Posterior cingulate gyrus (tissue), 11 donors: ENCODE measurements around the gene CASP3.
"Not testable (repeated sequence)": the region's sequence is repeated elsewhere in the genome, so short reads cannot be mapped to it uniquely, and the experiment has no call there.

Experiments
- DNase-seq, 10 donors: peaks; one replicate each; pipeline versions ENCODE4 v3.0.0 to v3.0.0-alpha.2; 2020 to 2021; ENCODE audit warnings: mixed read lengths in 3 of 10
- intact Hi-C: fragments of 100-400 bp; cut with DNase I; formaldehyde crosslinking; loops from one replicate; pipeline ENCODE4 v1.15.1; 2023

The CASP3 gene

DNA sequence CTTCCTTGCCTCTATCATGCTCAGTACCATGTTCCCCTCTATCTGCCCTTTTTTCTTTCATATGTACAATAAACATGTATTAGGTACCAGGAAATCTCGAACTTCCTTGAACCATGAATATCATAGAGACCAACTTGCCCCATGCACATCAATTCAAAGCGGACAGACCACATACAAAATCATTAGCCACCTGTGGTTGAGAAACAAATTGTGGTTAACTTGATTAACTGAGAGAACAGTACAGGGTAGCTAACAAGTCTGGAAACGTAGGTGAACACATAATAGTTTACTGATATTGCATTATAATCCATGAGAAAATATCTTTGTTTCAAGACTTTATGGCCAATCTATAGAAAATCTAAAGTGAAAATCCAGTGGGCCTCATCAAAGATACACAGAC is 8.2 kb downstream of the CASP3 start:
- DNase-seq = no peak
- intact Hi-C loops = no loop called here

DNA sequence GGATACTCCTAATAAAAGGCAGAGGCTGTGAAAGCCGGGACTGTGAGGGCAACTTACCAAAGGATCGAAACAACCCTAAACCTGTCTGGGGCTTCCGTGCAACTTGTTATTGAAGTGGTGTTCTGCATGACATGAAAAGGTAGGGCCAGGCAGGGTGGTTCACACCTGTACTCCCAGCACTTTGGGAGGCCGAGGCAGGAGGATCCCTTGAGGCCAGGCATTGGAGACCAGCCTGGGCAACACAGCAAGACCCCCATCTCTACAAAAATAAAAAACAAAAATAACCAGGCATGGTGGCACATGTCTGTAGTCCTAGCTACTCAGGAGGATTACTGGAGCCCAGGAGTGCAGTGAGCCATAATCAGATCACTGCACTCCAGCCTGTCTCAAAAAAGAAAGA is 12.3 kb downstream of the CASP3 start:
- no peak for DNase-seq
- intact Hi-C loops = no loop called here

DNA sequence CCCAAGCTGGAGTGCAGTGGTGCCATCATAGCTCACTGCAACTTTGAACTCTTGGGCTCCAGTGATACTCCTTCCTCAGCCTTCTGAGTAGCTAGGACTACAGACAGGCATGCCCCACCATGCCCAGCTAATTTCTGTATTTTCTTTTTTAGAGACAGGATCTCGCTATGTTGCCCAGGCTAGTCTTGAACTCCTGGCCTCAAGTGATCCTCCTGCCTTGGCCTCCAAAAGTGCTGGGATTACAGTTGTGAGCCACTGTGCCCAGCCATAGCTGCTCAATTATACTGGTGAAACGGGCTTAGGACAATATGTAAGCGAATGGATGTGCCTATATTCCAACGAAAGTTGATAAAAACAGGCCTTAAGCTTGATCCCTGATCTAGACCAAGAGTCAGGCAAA is 13.1 kb downstream of the CASP3 start:
- DNase-seq = no peak
- intact Hi-C loops = no loop called here

DNA sequence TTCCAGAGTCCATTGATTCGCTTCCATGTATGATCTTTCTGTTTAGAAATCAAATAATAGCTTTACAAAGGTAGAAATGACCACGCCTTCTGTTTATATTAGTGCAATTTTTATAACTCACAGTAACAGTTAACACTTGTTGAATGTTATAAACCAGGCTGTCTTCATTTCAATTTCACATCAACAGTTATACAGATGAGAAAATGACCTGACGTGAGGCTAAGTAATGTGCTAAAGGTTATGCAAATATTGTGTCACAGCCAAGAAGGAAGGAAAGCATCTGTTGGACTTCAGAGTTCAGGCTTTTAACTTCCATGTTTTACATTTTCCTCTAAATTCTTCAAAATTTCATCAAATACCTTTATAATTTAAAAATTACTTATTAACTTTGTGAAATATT is 13.9 kb downstream of the CASP3 start:
- DNase-seq = no peak
- intact Hi-C loops = no loop called here

DNA sequence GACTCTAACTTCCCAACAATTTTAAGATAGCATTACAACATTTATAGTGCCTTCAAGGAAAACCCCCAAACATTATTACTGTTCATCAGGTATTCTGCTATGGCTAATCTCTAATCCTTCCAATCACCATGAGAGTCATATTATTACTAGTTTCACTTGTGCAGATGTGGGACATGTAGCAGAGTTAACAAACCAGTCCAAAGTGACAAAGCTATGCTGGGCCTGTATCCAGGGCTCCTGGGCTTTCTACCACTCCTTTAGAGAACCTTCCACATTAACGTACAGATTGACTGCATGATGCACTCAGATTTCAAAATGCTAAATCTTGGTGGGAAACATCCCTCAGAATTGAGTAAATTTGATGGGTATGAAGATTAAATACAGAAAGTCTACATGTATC is 16.4 kb downstream of the CASP3 start:
- intact Hi-C loops = no loop called here
- no peak for DNase-seq

DNA sequence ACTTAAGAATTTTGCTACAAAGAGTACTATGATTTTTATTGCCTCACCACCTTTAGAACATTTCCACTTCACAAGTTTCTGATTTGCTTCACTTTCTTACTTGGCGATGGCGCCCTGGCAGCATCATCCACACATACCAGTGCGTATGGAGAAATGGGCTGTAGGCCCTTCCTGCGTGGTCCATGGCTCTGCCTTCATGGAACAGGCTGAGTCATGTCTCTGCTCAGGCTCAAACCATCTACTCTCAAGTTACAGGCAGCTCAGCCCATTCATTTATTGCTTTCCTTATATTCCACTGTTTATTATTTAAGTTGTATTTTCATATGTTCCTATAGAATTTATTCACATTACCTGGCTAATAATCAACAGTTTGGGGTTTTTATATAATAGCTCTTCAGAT is 21.1 kb downstream of the CASP3 start:
- intact Hi-C loops = no loop called here
- no peak for DNase-seq

DNA sequence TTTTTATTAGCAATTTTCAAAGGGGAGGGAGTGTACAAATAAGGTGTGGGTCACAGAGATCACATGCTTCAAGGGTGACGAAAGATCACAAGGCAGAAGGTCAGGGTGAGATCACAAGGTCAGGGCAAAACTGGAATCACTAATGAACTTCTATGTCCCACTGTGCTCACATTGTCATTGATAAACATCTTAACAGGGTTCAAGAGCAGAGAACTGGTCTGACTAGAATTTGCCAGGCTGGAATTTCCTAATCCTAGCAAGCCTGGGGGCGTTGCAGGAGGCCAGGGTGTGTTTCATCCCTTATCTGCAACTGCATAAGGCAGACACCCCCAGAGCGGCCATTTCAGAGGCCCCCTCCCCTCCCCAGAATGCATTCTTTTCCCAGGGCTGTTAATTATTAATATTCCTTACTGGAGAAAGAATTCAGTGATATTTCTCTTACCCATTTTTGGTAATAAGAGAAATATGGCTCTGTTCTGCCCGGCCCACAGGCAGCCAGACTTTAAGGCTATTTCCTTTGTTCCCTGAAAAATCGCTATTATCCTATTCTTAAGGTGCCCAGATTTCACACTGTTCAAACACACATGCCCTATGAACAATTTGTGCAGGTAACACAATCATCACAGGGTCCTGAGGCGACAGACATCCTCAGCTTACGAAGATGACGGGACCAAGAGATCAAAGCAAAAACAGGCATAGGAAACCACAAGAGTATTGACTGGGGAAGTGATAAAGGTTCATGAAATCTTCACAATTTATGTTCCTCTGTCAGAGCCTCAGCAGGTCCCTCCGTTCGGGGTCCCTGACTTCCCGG is 23.3 kb downstream of the CASP3 start:
- DNase-seq, intact Hi-C loops: not testable (repeated sequence)

DNA sequence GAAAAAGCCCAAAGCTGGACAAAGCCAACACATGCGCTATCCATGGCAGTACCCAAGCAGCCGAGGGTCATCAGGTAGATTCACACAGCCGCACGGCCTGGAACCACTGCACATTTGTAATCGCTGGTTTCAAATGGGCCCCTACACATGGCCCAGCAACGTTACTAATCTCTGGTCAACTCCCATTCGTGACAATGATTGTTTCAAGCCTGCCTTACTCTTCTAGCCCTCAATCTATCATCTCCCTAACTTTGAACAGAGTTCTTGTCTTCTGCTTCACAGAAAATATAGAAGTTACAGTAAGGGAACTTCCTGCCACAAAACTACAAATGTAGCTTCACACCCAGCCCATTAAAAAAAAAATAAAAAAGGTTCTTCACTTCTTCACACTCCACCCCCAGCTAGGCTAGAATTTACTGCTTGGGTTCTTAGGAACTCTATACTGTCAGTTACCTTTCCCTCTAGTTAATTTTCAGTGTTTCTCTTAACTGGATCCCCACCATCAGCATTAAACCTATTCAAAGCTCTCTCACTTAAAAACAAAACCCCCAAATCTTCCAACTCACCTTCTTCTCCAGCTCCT is 24.2 kb downstream of the CASP3 start:
- intact Hi-C loops = no loop called here
- DNase-seq = no peak

DNA sequence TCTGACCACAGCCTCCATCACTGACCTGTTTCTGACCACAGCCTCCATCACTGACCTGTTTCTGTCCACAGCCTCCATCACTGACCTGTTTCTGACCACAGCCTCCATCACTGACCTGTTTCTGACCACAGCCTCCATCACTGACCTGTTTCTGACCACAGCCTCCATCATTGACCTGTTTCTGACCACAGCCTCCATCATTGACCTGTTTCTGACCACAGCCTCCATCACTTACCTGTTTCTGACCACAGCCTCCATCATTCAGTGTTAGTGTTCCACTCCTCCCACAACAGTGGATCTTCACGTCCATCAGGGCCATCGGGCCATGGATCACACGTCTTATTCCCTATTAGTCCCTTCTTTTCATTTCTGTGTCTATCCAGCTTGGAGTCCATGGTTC is 24.7 kb downstream of the CASP3 start:
- DNase-seq, intact Hi-C loops: not testable (repeated sequence)

DNA sequence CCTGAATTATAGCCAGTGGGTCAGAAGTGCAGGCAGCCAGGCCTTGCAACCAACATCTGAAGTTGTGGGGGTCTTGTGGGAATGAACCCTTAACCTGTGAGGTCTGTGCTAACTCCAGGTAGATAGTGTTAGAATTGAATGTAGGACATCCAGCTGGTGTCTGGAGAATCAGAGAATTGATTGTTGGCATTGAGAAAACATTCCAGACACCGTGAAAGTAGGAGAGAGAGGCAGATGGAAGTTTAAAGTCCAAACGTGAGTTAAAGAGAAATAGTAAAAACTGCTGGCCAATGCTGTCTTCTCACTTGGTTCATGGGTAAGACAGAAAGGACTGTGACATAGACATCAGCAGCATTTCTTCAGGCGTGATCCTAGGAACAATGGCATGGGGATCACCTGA is 27.7 kb downstream of the CASP3 start:
- no peak for DNase-seq
- intact Hi-C loops = no loop called here

DNA sequence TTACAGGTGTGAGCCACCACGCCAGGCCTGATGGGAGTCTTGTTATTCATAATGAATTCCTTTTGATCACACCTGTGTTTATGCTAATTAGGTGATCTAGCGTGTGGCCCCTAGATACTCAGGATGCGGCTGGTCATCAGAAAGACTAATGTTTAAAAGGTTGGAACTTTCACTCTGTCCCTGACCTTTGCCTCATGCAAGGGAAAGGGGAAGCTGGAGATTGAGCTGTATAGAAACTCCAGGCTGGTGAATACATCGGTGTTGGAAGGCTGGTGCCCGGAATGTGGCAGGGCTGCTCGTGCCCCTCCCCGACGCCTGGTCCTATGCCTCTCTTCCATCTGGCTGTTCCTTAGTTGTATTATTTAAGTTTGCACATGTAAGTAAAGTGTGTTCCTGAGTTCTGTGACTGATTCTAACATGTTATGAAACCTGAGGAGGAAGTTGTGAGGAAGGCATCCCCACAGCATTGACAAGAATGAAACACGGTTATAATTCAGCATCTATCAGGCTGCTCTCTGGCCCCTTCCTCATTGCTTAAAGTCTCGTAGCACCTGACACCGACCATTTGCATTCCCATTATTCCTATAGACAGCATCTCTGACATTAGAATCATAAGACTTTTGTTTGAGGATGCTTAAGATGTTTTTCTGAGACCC is 28.9 kb downstream of the CASP3 start:
- intact Hi-C loops = no loop called here
- no peak for DNase-seq

DNA sequence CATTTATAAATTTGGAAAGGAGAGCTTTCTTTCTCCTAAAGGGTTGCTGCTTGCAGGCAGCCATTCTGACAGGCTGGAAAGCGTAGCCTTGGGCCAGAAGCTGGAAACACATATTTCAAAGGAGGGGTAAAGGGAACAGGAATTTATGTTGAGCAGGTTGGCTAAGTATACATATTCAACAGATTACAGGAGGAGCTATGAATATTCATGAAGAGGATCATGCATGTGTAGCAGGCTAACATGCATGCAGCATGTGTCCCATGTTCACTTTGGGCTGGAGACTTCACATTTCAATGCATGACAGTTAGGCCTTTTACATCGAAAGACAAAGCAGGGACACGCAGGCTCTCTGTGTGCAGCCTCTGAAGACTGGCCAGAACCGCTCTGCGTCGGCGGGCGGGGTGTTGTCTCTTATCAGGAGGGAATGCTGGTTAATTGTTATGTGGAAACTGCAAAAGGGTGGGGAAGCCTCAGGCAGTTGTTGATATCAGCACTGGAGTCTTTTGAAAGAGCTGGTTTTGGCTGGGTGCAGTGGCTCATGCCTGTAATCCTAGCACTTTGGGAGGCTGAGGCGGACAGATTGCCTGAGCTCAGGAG is 31.5 kb downstream of the CASP3 start:
- intact Hi-C loops = no loop called here
- DNase-seq = no peak

DNA sequence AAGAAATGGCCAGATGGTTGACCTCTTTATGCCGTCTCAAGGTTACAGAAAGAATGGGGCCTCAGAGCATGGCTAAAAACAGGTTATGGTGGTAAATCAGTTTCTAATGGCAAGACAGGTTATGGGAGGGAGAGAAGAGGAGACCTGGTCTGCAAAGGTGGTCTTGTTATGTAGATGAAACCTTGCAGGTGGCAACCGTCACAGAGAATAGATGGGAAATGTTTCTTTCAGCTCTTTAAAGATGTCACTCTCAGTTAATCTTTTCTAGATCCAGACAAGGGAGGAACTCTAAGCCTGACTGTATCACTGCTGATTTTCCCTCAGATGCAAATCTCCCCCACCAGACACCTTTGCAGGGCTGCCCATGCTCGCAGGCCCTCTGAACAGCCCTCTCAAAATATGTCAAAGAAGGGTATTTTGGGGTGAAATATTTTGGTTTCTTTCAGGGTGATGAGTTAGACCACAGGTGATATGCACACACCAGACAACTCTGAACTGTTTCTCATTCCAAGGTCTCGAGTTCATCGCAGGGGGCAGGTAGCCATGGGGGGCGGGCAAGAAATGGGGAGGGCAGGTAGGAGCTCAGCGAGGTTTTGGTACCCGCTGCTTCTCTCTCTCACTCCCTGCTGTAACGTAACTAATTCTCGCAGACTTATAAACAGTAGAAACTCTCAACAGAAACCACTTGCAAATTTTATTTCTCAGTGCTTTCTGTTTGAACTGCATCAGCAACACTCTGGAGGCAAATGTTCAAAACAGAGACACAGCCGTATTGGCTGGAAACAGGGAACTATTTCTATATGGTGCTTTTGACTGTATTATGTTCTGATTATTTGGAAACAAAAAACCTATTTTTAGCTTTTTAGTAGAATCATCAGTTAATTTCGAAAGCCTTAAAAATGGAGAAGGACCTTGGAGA is 32.4 kb downstream of the CASP3 start:
- no peak for DNase-seq
- intact Hi-C loops = no loop called here

DNA sequence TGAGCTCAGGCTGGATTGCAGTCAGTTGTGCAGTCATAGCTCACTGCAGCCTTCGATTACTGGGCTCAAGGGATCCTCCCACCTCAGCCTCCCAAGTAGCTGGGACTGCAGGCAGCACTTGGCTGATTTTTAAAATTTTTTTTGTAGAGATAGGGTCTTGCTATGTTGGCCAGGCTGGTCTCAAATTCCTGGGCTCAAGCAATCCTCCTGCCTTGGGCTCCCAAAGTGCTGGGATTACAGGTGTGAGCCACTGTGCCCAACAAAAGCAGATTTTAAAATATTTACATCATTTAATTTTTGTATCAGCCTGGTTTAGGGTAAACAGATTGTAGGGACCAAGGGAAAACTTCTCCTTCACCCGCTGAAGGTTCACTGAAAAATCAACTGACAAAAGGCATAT is 33.1 kb downstream of the CASP3 start:
- DNase-seq, intact Hi-C loops: not testable (repeated sequence)

DNA sequence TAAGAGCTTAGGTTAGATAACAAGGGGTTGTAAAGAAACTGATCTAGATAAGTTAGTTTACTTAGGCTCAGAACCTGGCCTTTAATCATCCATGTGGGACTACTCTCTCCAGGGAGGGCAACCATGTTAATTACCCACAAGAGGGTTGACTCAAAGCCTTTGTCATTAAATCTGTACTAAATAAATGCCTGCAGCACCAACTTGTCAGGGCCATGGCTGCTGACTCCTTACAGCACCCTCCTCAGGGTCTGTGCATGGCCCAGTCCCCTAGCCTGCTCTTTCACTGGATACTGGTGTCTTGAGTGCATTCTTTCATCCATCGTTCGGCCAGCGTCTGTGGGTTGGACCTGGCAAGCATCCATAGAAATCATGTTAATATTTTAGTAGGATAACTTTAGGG is 34.7 kb downstream of the CASP3 start:
- intact Hi-C loops = no loop called here
- DNase-seq = no peak

DNA sequence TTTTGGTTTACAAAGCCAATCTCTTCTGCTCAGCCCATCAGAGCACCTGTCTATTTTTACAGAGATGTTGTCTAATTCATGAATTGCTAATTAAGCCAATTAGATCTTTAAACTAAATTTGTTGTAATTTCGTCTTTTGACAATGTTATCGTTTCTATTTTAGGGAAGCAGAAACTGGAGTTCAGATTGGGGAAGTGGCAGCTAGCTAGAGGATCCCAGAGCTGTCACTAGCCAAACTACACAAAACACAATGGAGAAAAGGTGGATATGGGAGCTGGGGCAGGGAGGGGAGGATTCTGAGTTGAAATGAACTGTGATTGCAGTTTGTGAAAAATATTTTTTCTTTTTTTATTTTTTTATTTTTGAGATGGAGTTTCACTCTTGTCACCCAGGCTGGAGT is 35.8 kb downstream of the CASP3 start:
- no peak for DNase-seq
- intact Hi-C loops = no loop called here

DNA sequence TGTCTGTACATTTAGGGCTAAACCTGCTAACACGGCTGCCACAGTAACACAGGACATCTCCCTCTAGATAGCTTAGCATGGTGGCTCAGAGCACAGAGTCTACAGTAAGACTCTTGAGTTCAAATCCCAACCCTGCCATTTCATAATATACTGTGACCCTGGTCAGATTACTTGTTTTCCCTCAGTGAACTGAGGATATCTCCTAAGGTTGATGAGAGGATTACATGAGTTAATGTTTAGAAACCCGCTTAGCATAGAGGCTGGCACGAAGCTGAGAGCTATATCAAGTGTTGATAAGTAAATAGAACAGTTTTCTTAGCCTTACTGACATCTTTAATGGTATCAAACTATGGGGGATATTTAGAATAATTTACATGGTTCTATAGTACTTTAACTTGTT is 37.2 kb downstream of the CASP3 start:
- intact Hi-C loops = no loop called here
- DNase-seq = no peak

DNA sequence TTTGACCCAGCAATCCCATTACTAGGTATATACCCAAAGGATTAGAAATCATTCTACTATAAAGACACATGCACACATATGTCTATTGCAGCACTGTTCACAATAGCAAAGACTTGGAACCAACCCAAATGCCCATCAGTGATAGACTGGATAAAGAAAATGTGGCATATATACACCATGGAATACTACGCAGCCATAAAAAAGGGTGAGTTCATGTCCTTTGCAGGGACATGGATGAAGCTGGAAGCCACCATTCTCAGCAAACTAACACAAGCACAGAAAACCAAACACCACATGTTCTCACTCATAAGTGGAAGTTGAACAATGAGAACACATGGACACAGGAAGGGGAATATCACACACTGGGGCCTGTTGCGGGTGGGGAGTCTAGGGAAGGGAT is 41.8 kb downstream of the CASP3 start:
- intact Hi-C loops, DNase-seq: not testable (repeated sequence)

DNA sequence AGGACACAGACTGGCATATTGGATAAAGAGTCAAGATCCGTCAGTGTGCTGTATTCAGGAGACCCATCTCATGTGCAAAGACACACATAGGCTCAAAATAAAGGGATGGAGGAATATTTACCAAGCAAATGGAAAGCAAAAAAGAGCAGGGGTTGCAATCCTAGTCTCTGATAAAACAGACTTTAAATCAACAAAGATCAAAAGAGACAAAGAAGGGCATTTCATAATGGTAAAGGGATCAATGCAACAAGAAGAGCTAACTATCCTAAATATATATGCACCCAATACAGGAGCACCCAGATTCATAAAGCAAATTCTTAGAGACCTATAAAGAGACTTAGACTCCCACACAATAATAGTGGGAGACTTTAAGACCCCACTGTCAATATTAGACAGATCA is 46.4 kb downstream of the CASP3 start:
- DNase-seq, intact Hi-C loops: not testable (repeated sequence)

DNA sequence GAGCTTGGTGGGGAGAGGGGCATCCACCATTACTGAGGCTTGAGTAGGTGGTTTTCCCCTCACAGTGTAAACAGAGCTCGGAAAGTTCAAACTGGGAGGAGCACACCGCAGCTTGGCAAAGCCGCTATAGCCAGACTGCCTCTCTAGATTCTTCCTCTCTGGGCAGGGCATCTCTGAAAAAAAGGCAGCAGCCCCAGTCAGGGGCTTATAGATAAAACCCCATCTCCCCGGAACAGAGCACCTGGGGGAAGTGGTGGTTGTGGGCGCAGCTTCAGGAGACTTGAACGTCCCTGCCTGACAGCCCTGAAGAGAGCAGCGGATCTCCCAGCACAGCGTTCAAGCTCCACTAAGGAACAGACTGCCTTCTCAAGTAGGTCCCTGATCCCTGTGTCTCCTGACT is 48.3 kb downstream of the CASP3 start:
- intact Hi-C loops = not testable (repeated sequence)

More for the DNA sequence above, 48.3 kb downstream of the CASP3 start:
- DNase-seq = not testable (repeated sequence)
